Measurements from ENCODE around the gene SSTR3. TPM values are rescaled to one million over a fixed set of nuclear protein-coding genes. Genes with fewer than 3 reads are reported as not detected.
"Not testable (repeated sequence)": the region's sequence is repeated elsewhere in the genome, so short reads cannot be mapped to it uniquely, and the experiment has no call there.

Gene SSTR3
- polyA plus RNA-seq (ENCODE audit: insufficient read length), result not detected

GRCh38 chr22:37212174-37212906 lies at the start of gene SSTR3:
TSS of gene SSTR3 (minus strand) at chr22:37212477. CDS start at chr22:37207803, 4,674 bp downstream.
- DNase-seq (ENCODE audit: low read depth), result no peak

GRCh38 chr22:37260901-37261336 lies 48.6 kb upstream of the SSTR3 start:
- no peak for DNase-seq (ENCODE audit: low read depth)

GRCh38 chr22:37260155-37260795 lies 48.0 kb upstream of the SSTR3 start:
- DNase-seq (ENCODE audit: low read depth), result no peak

GRCh38 chr22:37259540-37260029 lies 47.3 kb upstream of the SSTR3 start:
- DNase-seq (ENCODE audit: low read depth), result no peak

GRCh38 chr22:37258753-37259401 lies 46.6 kb upstream of the SSTR3 start:
- no peak for DNase-seq (ENCODE audit: low read depth)

- no peak for DNase-seq (ENCODE audit: low read depth)
Measured at GRCh38 chr22:37258005-37258752, 45.9 kb upstream of the SSTR3 start.

GRCh38 chr22:37256075-37256726 lies 43.9 kb upstream of the SSTR3 start:
- no peak for DNase-seq (ENCODE audit: low read depth)

GRCh38 chr22:37255558-37256006 lies 43.3 kb upstream of the SSTR3 start:
- no peak for DNase-seq (ENCODE audit: low read depth)

GRCh38 chr22:37254867-37255233 lies 42.6 kb upstream of the SSTR3 start:
- no peak for DNase-seq (ENCODE audit: low read depth)

- no peak for DNase-seq (ENCODE audit: low read depth)
Measured at GRCh38 chr22:37254209-37254866, 42.1 kb upstream of the SSTR3 start.

GRCh38 chr22:37253126-37253660 lies 40.9 kb upstream of the SSTR3 start:
- DNase-seq (ENCODE audit: low read depth), result no peak

GRCh38 chr22:37251836-37252235 lies 39.6 kb upstream of the SSTR3 start:
- not testable (repeated sequence) for DNase-seq (ENCODE audit: low read depth)

GRCh38 chr22:37249986-37250385 lies 37.7 kb upstream of the SSTR3 start:
- DNase-seq (ENCODE audit: low read depth), result no peak

- no peak for DNase-seq (ENCODE audit: low read depth)
Measured at GRCh38 chr22:37248251-37248650, 36.0 kb upstream of the SSTR3 start.

- DNase-seq (ENCODE audit: low read depth), result no peak
Measured at GRCh38 chr22:37245740-37246139, 33.5 kb upstream of the SSTR3 start.

GRCh38 chr22:37244922-37245722 lies 32.8 kb upstream of the SSTR3 start:
- no peak for DNase-seq (ENCODE audit: low read depth)

GRCh38 chr22:37244114-37244921 lies 32.0 kb upstream of the SSTR3 start, which contains the start of gene RAC2:
TSS of gene RAC2 (minus strand) at chr22:37244269. CDS start at chr22:37244148, 121 bp downstream.
- no peak for DNase-seq (ENCODE audit: low read depth)

GRCh38 chr22:37243402-37244113 lies 31.3 kb upstream of the SSTR3 start:
- DNase-seq (ENCODE audit: low read depth), result no peak
